SK-N-SH (cell line): ENCODE measurements around the gene DUXA.

Experiments used
- CTCF ChIP-seq: fragments of 200-600 bp; sonication (generic); IDR thresholded peaks from 2 replicates; pipeline ENCODE4 v1.6.1; 2017; ENCODE audit warnings: antibody characterized with exemption, mild to moderate bottlenecking, moderate library complexity
- EZH2phosphoT487 ChIP-seq: fragments of 200-600 bp; sonication (generic); IDR thresholded peaks from 2 replicates; pipeline ENCODE4 v1.6.1; 2017; ENCODE audit warnings: low read depth, mixed run types, mild to moderate bottlenecking, antibody characterized with exemption, moderate library complexity, borderline replicate concordance
- GABPA ChIP-seq: IDR thresholded peaks from 2 replicates; pipeline ENCODE4 v1.4.0; 2012; ENCODE audit warnings: low read depth, mild to moderate bottlenecking
- GATA2 ChIP-seq: sonication (generic); formaldehyde crosslinking; IDR thresholded peaks from 2 replicates; pipeline ENCODE4 v1.5.0; 2020; ENCODE audit warnings: mild to moderate bottlenecking, missing genetic modification reagents
- MAX ChIP-seq: IDR thresholded peaks from 2 replicates; pipeline ENCODE4 v1.4.0; 2012; ENCODE audit warnings: low read depth
- MXI1 ChIP-seq: IDR thresholded peaks from 2 replicates; pipeline ENCODE4 v1.6.1; 2012; ENCODE audit warnings: mild to moderate bottlenecking, low read depth, low read length, improper control_type of control experiment
- POLR2AphosphoS5 ChIP-seq: IDR thresholded peaks from 2 replicates; pipeline ENCODE4 v1.6.1; 2012; ENCODE audit warnings: low read depth, low read length
- RAD21 ChIP-seq: IDR thresholded peaks from 2 replicates; pipeline ENCODE4 v1.6.1; 2012; ENCODE audit warnings: mild to moderate bottlenecking, low read length
- RXRA ChIP-seq: IDR thresholded peaks from 2 replicates; pipeline ENCODE4 v1.4.0; 2012; ENCODE audit warnings: low read depth, mild to moderate bottlenecking, borderline replicate concordance
- SMC3 ChIP-seq: IDR thresholded peaks from 2 replicates; pipeline ENCODE4 v1.6.1; 2012; ENCODE audit warnings: low read depth, low read length, improper control_type of control experiment
- TAF1 ChIP-seq: IDR thresholded peaks from 2 replicates; pipeline ENCODE4 v1.6.1; 2012; ENCODE audit warnings: low read depth, mild to moderate bottlenecking, low read length, moderate library complexity, borderline replicate concordance
- YY1 ChIP-seq: IDR thresholded peaks from 2 replicates; pipeline ENCODE4 v1.4.0; 2012; ENCODE audit warnings: low read depth, mild to moderate bottlenecking

GRCh38 chr19:57167385-57167784 lies at the start of gene DUXA:
- TF ChIP-seq CTCF (no peak), GABPA (no peak), POLR2AphosphoS5 (no peak), MXI1 (no peak), GATA2 (CRISPR knock-in tag) (no peak), TAF1 (no peak), EZH2phosphoT487 (no peak), MAX (no peak), RAD21 (no peak), YY1 (no peak), SMC3 (no peak), RXRA (no peak)
